Measurements from ENCODE around the gene IQCK.
"Not testable (repeated sequence)": the region's sequence is repeated elsewhere in the genome, so short reads cannot be mapped to it uniquely, and the experiment has no call there.

Gene IQCK

GRCh38 chr16:19717741-19718623 is at the start of gene IQCK, which contains the start of gene KNOP1:
TSS of gene IQCK (plus strand) at chr16:19718271. CDS start at chr16:19718307, 36 bp downstream.
TSS of gene KNOP1 (minus strand) at chr16:19718227. CDS start at chr16:19715035, 3,192 bp downstream.
- peak; percentile 93 for DNase-seq

- DNase-seq, result no peak
Measured at GRCh38 chr16:19672378-19672777, 45.7 kb upstream of the IQCK start.

- no peak for DNase-seq
Measured at GRCh38 chr16:19674485-19674884, 43.6 kb upstream of the IQCK start.

- no peak for DNase-seq
Measured at GRCh38 chr16:19677402-19677801, 40.7 kb upstream of the IQCK start.

- no peak for DNase-seq
Measured at GRCh38 chr16:19678804-19679203, 39.3 kb upstream of the IQCK start.

GRCh38 chr16:19679281-19679680 is 38.8 kb upstream of the IQCK start:
- DNase-seq, result not testable (repeated sequence)

- DNase-seq, result no peak
Measured at GRCh38 chr16:19680881-19681340, 37.2 kb upstream of the IQCK start.

GRCh38 chr16:19681637-19682036 is 36.4 kb upstream of the IQCK start:
- no peak for DNase-seq

- no peak for DNase-seq
Measured at GRCh38 chr16:19683453-19684236, 34.4 kb upstream of the IQCK start.

GRCh38 chr16:19685176-19685575 is 32.9 kb upstream of the IQCK start:
- DNase-seq, result no peak

- DNase-seq, result no peak
Measured at GRCh38 chr16:19687279-19687678, 30.8 kb upstream of the IQCK start.

GRCh38 chr16:19688396-19689024 is 29.6 kb upstream of the IQCK start:
- DNase-seq, result no peak

- no peak for DNase-seq
Measured at GRCh38 chr16:19689342-19689741, 28.7 kb upstream of the IQCK start.

- DNase-seq, result no peak
Measured at GRCh38 chr16:19690196-19690595, 27.9 kb upstream of the IQCK start.

- no peak for DNase-seq
Measured at GRCh38 chr16:19691161-19691711, 26.8 kb upstream of the IQCK start.

GRCh38 chr16:19694989-19695388 is 23.1 kb upstream of the IQCK start:
- DNase-seq, result no peak

GRCh38 chr16:19696328-19696727 is 21.7 kb upstream of the IQCK start:
- DNase-seq, result peak; percentile 65

GRCh38 chr16:19696961-19697360 is 21.1 kb upstream of the IQCK start:
- no peak for DNase-seq

GRCh38 chr16:19697756-19698318 is 20.2 kb upstream of the IQCK start:
- no peak for DNase-seq

GRCh38 chr16:19698480-19699465 is 19.3 kb upstream of the IQCK start:
- no peak for DNase-seq

GRCh38 chr16:19699472-19699871 is 18.6 kb upstream of the IQCK start:
- DNase-seq, result no peak
